Testis (tissue), 2 donors: ENCODE data around the gene DNASE1L3.

Source experiments
- CTCF ChIP-seq, 3 experiments: fragments of 450-650 bp in 2 of 3; fragments of 200-600 bp in 1 of 3; sonication (generic) in 1 of 3; IDR thresholded peaks; one replicate each; pipeline ENCODE4 v1.5.1; 2016 to 2019; ENCODE audit warnings: antibody characterized with exemption in 3 of 3, mild to moderate bottlenecking in 2 of 3, moderate library complexity in 1 of 3
- POLR2A ChIP-seq: fragments of 450-650 bp; IDR thresholded peaks from one replicate; pipeline ENCODE4 v1.6.1; 2017; ENCODE audit warnings: antibody characterized with exemption, mild to moderate bottlenecking, moderate library complexity

- no peak for TF ChIP-seq CTCF (IDR thresholded peaks at IDR 0.05)
- TF ChIP-seq POLR2A, result no peak
Measured at GRCh38 chr3:58216496-58217195, 5.9 kb upstream of the DNASE1L3 start.
